PFSK-1 (cell line): Measurements from ENCODE around the gene NRAP.

Source experiments
- FOXP2 ChIP-seq: optimal IDR thresholded peaks from 2 replicates; pipeline ENCODE3; 2011; ENCODE audit warnings: borderline replicate concordance, control low read depth, inconsistent platforms; ENCODE audit not compliant: insufficient read depth; ENCODE audit errors: extremely low read length, extremely low read depth
- POLR2AphosphoS5 ChIP-seq: IDR thresholded peaks from 2 replicates; pipeline ENCODE4 v1.6.1; 2012; ENCODE audit warnings: low read depth, mild to moderate bottlenecking, control low read depth, low read length, moderate library complexity
- REST ChIP-seq, 2 experiments: IDR thresholded peaks; 2 replicates each; pipeline versions ENCODE4 v1.6.1 to v1.8.0; 2011 to 2012; ENCODE audit warnings: low read depth in 2 of 2, low read length in 2 of 2, control low read depth in 1 of 2, inconsistent platforms in 1 of 2, mild to moderate bottlenecking in 1 of 2, moderate library complexity in 1 of 2; ENCODE audit not compliant: insufficient read depth in 1 of 2
- SIN3A ChIP-seq: IDR thresholded peaks from 2 replicates; pipeline ENCODE4 v1.6.1; 2012; ENCODE audit warnings: mild to moderate bottlenecking, low read length, moderate library complexity, borderline replicate concordance; ENCODE audit not compliant: insufficient read depth
- TAF1 ChIP-seq: IDR thresholded peaks from 2 replicates; pipeline ENCODE4 v1.6.1; 2012; ENCODE audit warnings: low read length, control low read depth, borderline replicate concordance; ENCODE audit not compliant: insufficient read depth

Gene NRAP

GRCh38 chr10:113605268-113605978, 58.4 kb downstream of the NRAP start:
- TF ChIP-seq SIN3A = no peak

GRCh38 chr10:113604572-113604971, 59.3 kb downstream of the NRAP start:
- no peak for TF ChIP-seq FOXP2
- TF ChIP-seq POLR2AphosphoS5 = no peak
- no peak for TF ChIP-seq REST (IDR thresholded peaks at IDR 0.05; ENCODE audit: insufficient read depth in 1 of 2, low read depth in 2 of 2, low read length in 2 of 2)
- TF ChIP-seq TAF1 = no peak

- TF ChIP-seq POLR2AphosphoS5 = no peak
- TF ChIP-seq FOXP2 = no peak
- TF ChIP-seq TAF1 = no peak
- TF ChIP-seq REST (IDR thresholded peaks at IDR 0.05; ENCODE audit: insufficient read depth in 1 of 2, low read depth in 2 of 2, low read length in 2 of 2) = no peak
- TF ChIP-seq SIN3A = no peak
Observed at GRCh38 chr10:113603057-113603777, 60.6 kb downstream of the NRAP start.

- no peak for TF ChIP-seq SIN3A
- no peak for TF ChIP-seq POLR2AphosphoS5
- TF ChIP-seq TAF1 = no peak
- TF ChIP-seq FOXP2 = no peak
- no peak for TF ChIP-seq REST (IDR thresholded peaks at IDR 0.05; ENCODE audit: insufficient read depth in 1 of 2, low read depth in 2 of 2, low read length in 2 of 2)
Observed at GRCh38 chr10:113600569-113600968, 63.3 kb downstream of the NRAP start.

GRCh38 chr10:113594652-113595051, 69.2 kb downstream of the NRAP start:
- TF ChIP-seq REST (IDR thresholded peaks at IDR 0.05; ENCODE audit: insufficient read depth in 1 of 2, low read depth in 2 of 2, low read length in 2 of 2) (no peak), POLR2AphosphoS5 (no peak), FOXP2 (no peak), SIN3A (no peak), TAF1 (no peak)
